ENCODE results near the gene TMTC2. TPM values are rescaled to one million over a fixed set of nuclear protein-coding genes. Genes with fewer than 3 reads are reported as not detected.

The TMTC2 gene
- polyA plus RNA-seq, 1 donor, result 12.1 TPM

GRCh38 chr12:82682326-82682725 is 4.4 kb upstream of the TMTC2 start:
- WGBS (ENCODE audit: insufficient coverage, low lambda C conversion rate), result no CpG with 5 or more reads among the region's 1 CpG
- DNase-seq, result no peak
- Histone ChIP-seq H3K4me3 (ENCODE audit: low read length) (no peak overlapping the region), H3K9me3 (ENCODE audit: control insufficient read depth, low read depth, low read length) (no peaks in the 10 kb centered on the region), H3K4me1 (ENCODE audit: control insufficient read depth, insufficient read depth, low read length) (no peaks in the 10 kb centered on the region), H3K27me3 (ENCODE audit: control insufficient read depth, insufficient read depth, low read length) (no peaks in the 10 kb centered on the region), H3K36me3 (ENCODE audit: control insufficient read depth, insufficient read depth, low read length) (no peaks in the 10 kb centered on the region), H3K27ac (ENCODE audit: low read length) (no peak overlapping the region)

GRCh38 chr12:82682851-82683261 is 3.9 kb upstream of the TMTC2 start:
- WGBS (ENCODE audit: insufficient coverage, low lambda C conversion rate), result 35% methylated on average over 3 of the region's 4 CpGs
- Histone ChIP-seq H3K36me3 (ENCODE audit: control insufficient read depth, insufficient read depth, low read length) (no peaks in the 10 kb centered on the region), H3K9me3 (ENCODE audit: control insufficient read depth, low read depth, low read length) (no peaks in the 10 kb centered on the region), H3K4me3 (ENCODE audit: low read length) (no peak overlapping the region), H3K27me3 (ENCODE audit: control insufficient read depth, insufficient read depth, low read length) (no peaks in the 10 kb centered on the region), H3K27ac (ENCODE audit: low read length) (no peak overlapping the region), H3K4me1 (ENCODE audit: control insufficient read depth, insufficient read depth, low read length) (no peaks in the 10 kb centered on the region)
- no peak for DNase-seq

GRCh38 chr12:82685790-82686167 is 927 bp upstream of the TMTC2 start:
- no peaks in the 10 kb centered on the region for H3K27me3 ChIP-seq (ENCODE audit: control insufficient read depth, insufficient read depth, low read length)
- DNase-seq, result peak; percentile 91 to 93
- peak overlapping the region; percentile 78 for H3K4me3 ChIP-seq (ENCODE audit: low read length)
- H3K27ac ChIP-seq (ENCODE audit: low read length), result peak overlapping the region; percentile 92
- H3K4me1 ChIP-seq (ENCODE audit: control insufficient read depth, insufficient read depth, low read length), result no peaks in the 10 kb centered on the region
- no CpG with 5 or more reads among the region's 11 CpGs for WGBS (ENCODE audit: insufficient coverage, low lambda C conversion rate)
- no peaks in the 10 kb centered on the region for H3K9me3 ChIP-seq (ENCODE audit: control insufficient read depth, low read depth, low read length)
- no peaks in the 10 kb centered on the region for H3K36me3 ChIP-seq (ENCODE audit: control insufficient read depth, insufficient read depth, low read length)

GRCh38 chr12:82687021-82688011 is 610 bp downstream of the TMTC2 start:
- peak; percentile 42 to 72 for DNase-seq
- 0% methylated on average over 1 of the region's 75 CpGs for WGBS (ENCODE audit: insufficient coverage, low lambda C conversion rate)
- Histone ChIP-seq H3K27me3 (ENCODE audit: control insufficient read depth, insufficient read depth, low read length) (no peaks in the 10 kb centered on the region), H3K4me3 (ENCODE audit: low read length) (peak overlapping the region; percentile 78), H3K9me3 (ENCODE audit: control insufficient read depth, low read depth, low read length) (no peaks in the 10 kb centered on the region), H3K4me1 (ENCODE audit: control insufficient read depth, insufficient read depth, low read length) (no peaks in the 10 kb centered on the region), H3K27ac (ENCODE audit: low read length) (peak overlapping the region; percentile 92), H3K36me3 (ENCODE audit: control insufficient read depth, insufficient read depth, low read length) (no peaks in the 10 kb centered on the region)

GRCh38 chr12:82688035-82688501 is 1.4 kb downstream of the TMTC2 start:
- peak in 1 of 2 donors; percentile 12 for DNase-seq
- Histone ChIP-seq H3K4me3 (ENCODE audit: low read length) (peak overlapping the region; percentile 78), H3K27ac (ENCODE audit: low read length) (no peak overlapping the region), H3K9me3 (ENCODE audit: control insufficient read depth, low read depth, low read length) (no peaks in the 10 kb centered on the region), H3K27me3 (ENCODE audit: control insufficient read depth, insufficient read depth, low read length) (no peaks in the 10 kb centered on the region), H3K4me1 (ENCODE audit: control insufficient read depth, insufficient read depth, low read length) (no peaks in the 10 kb centered on the region), H3K36me3 (ENCODE audit: control insufficient read depth, insufficient read depth, low read length) (no peaks in the 10 kb centered on the region)
- WGBS (ENCODE audit: insufficient coverage, low lambda C conversion rate), result 0% methylated on average over 3 of the region's 12 CpGs

- no peaks in the 10 kb centered on the region for H3K4me1 ChIP-seq (ENCODE audit: control insufficient read depth, insufficient read depth, low read length)
- H3K27me3 ChIP-seq (ENCODE audit: control insufficient read depth, insufficient read depth, low read length), result no peaks in the 10 kb centered on the region
- H3K36me3 ChIP-seq (ENCODE audit: control insufficient read depth, insufficient read depth, low read length), result no peaks in the 10 kb centered on the region
- DNase-seq, result no peak
- H3K9me3 ChIP-seq (ENCODE audit: control insufficient read depth, low read depth, low read length), result no peaks in the 10 kb centered on the region
- H3K27ac ChIP-seq (ENCODE audit: low read length), result no peak overlapping the region
- WGBS (ENCODE audit: insufficient coverage, low lambda C conversion rate), result 30% methylated on average over 2 of the region's 7 CpGs
- peak overlapping the region; percentile 78 for H3K4me3 ChIP-seq (ENCODE audit: low read length)
Measured at GRCh38 chr12:82688596-82688995, 1.9 kb downstream of the TMTC2 start.

GRCh38 chr12:82690006-82690405 is 3.3 kb downstream of the TMTC2 start:
- WGBS (ENCODE audit: insufficient coverage, low lambda C conversion rate), result no CpG with 5 or more reads among the region's 1 CpG
- H3K9me3 ChIP-seq (ENCODE audit: control insufficient read depth, low read depth, low read length), result no peaks in the 10 kb centered on the region
- DNase-seq, result no peak
- no peak overlapping the region for H3K4me3 ChIP-seq (ENCODE audit: low read length)
- H3K27me3 ChIP-seq (ENCODE audit: control insufficient read depth, insufficient read depth, low read length), result no peaks in the 10 kb centered on the region
- H3K4me1 ChIP-seq (ENCODE audit: control insufficient read depth, insufficient read depth, low read length), result no peaks in the 10 kb centered on the region
- no peaks in the 10 kb centered on the region for H3K36me3 ChIP-seq (ENCODE audit: control insufficient read depth, insufficient read depth, low read length)
- no peak overlapping the region for H3K27ac ChIP-seq (ENCODE audit: low read length)

GRCh38 chr12:82691513-82691912 is 4.8 kb downstream of the TMTC2 start:
- no peak for DNase-seq
- Histone ChIP-seq H3K36me3 (ENCODE audit: control insufficient read depth, insufficient read depth, low read length) (no peaks in the 10 kb centered on the region), H3K27me3 (ENCODE audit: control insufficient read depth, insufficient read depth, low read length) (no peaks in the 10 kb centered on the region), H3K4me1 (ENCODE audit: control insufficient read depth, insufficient read depth, low read length) (no peaks in the 10 kb centered on the region), H3K27ac (ENCODE audit: low read length) (no peak overlapping the region), H3K4me3 (ENCODE audit: low read length) (no peak overlapping the region), H3K9me3 (ENCODE audit: control insufficient read depth, low read depth, low read length) (no peaks in the 10 kb centered on the region)
- 83% methylated on average over 1 of the region's 1 CpG for WGBS (ENCODE audit: insufficient coverage, low lambda C conversion rate)

- no peaks in the 10 kb centered on the region for H3K27me3 ChIP-seq (ENCODE audit: control insufficient read depth, insufficient read depth, low read length)
- no peak overlapping the region for H3K27ac ChIP-seq (ENCODE audit: low read length)
- H3K9me3 ChIP-seq (ENCODE audit: control insufficient read depth, low read depth, low read length), result no peaks in the 10 kb centered on the region
- 100% methylated on average over 1 of the region's 3 CpGs for WGBS (ENCODE audit: insufficient coverage, low lambda C conversion rate)
- no peak for DNase-seq
- H3K36me3 ChIP-seq (ENCODE audit: control insufficient read depth, insufficient read depth, low read length), result no peaks in the 10 kb centered on the region
- no peak overlapping the region for H3K4me3 ChIP-seq (ENCODE audit: low read length)
- H3K4me1 ChIP-seq (ENCODE audit: control insufficient read depth, insufficient read depth, low read length), result no peaks in the 10 kb centered on the region
Measured at GRCh38 chr12:82694276-82694675, 7.6 kb downstream of the TMTC2 start.

- DNase-seq, result no peak
- H3K4me3 ChIP-seq (ENCODE audit: low read length), result no peak overlapping the region
- no CpG with 5 or more reads among the region's 2 CpGs for WGBS (ENCODE audit: insufficient coverage, low lambda C conversion rate)
- no peak overlapping the region for H3K27ac ChIP-seq (ENCODE audit: low read length)
- H3K4me1 ChIP-seq (ENCODE audit: control insufficient read depth, insufficient read depth, low read length), result no peaks in the 10 kb centered on the region
- no peaks in the 10 kb centered on the region for H3K27me3 ChIP-seq (ENCODE audit: control insufficient read depth, insufficient read depth, low read length)
- no peaks in the 10 kb centered on the region for H3K36me3 ChIP-seq (ENCODE audit: control insufficient read depth, insufficient read depth, low read length)
- H3K9me3 ChIP-seq (ENCODE audit: control insufficient read depth, low read depth, low read length), result no peaks in the 10 kb centered on the region
Measured at GRCh38 chr12:82694970-82695369, 8.3 kb downstream of the TMTC2 start.

Measured in large intestine (tissue), 3 donors.